B cell (primary cell): ENCODE results near the gene YIPF2. TPM values are rescaled to one million over a fixed set of nuclear protein-coding genes. Genes with fewer than 3 reads are reported as not detected.

Source experiments
- ATAC-seq: fragments of 200-7000 bp; cut with Tn5 transposase; one replicate; pipeline ENCODE4 v1.10.0; 2021; ENCODE audit warnings: low read depth, mild to moderate bottlenecking, moderate number of reproducible peaks, moderate library complexity
- CTCF ChIA-PET: fragments of 350-600 bp; sonication (Branson Sonifier 250); formaldehyde crosslinking; loops from one replicate; lab custom pipeline; 2021; ENCODE audit warnings: antibody characterized with exemption, inconsistent platforms; lab: Charles Lee
- POLR2A ChIA-PET: fragments of 350-600 bp; sonication (Branson Sonifier 250); formaldehyde crosslinking; loops from one replicate; lab custom pipeline; 2021; ENCODE audit warnings: antibody characterized with exemption; lab: Charles Lee
- DNase-seq: peaks from one replicate; pipeline ENCODE4 v3.0.0; 2013
- H2AFZ ChIP-seq: 2 replicates; pipeline ENCODE4 v1.6.1; 2012; ENCODE audit warnings: mild to moderate bottlenecking, low read depth, low read length; ENCODE audit not compliant: insufficient read depth, poor library complexity, severe bottlenecking
- H3K27ac ChIP-seq, 2 donors: 1 replicate in 1 of 2; 2 replicates in 1 of 2; pipeline ENCODE4 v1.5.1; 2012 to 2013; ENCODE audit warnings: low read length in 2 of 2, mild to moderate bottlenecking in 2 of 2, moderate library complexity in 1 of 2
- H3K27me3 ChIP-seq, 4 experiments: fragments of 200-600 bp in 1 of 4; sonication (generic) in 1 of 4; replicated peaks in 1 of 4; 1 replicate in 2 of 4; 2 replicates in 2 of 4; pipeline versions ENCODE4 v1.6.1 to v1.7.0; 2013 to 2016; ENCODE audit warnings: low read length in 3 of 4, mild to moderate bottlenecking in 2 of 4, mixed read lengths in 1 of 4, moderate library complexity in 1 of 4; ENCODE audit not compliant: insufficient read depth in 4 of 4, control insufficient read depth in 3 of 4; ENCODE audit errors: control extremely low read depth in 1 of 4
- H3K36me3 ChIP-seq, 2 experiments: replicated peaks in 1 of 2; 1 replicate in 1 of 2; 2 replicates in 1 of 2; pipeline versions ENCODE4 v1.6.1 to v1.7.1; 2013; ENCODE audit warnings: low read length in 1 of 2; ENCODE audit not compliant: insufficient read depth in 2 of 2, control insufficient read depth in 1 of 2; ENCODE audit errors: control extremely low read depth in 1 of 2, extremely low read depth in 1 of 2
- H3K4me1 ChIP-seq, 2 donors: fragments of 200-600 bp in 1 of 2; sonication (generic) in 1 of 2; 1 replicate in 1 of 2; 2 replicates in 1 of 2; pipeline versions ENCODE4 v1.5.1 to v1.6.1; 2013 to 2017; ENCODE audit warnings: low read length in 2 of 2; ENCODE audit not compliant: control insufficient read depth in 2 of 2, insufficient read depth in 2 of 2
- H3K4me2 ChIP-seq: replicated peaks from 2 replicates; pipeline ENCODE3; 2012; ENCODE audit warnings: mild to moderate bottlenecking, low read depth, low read length; ENCODE audit not compliant: poor library complexity, severe bottlenecking
- H3K4me3 ChIP-seq, 5 experiments: fragments of 200-600 bp in 1 of 5; sonication (generic) in 1 of 5; 1 replicate in 3 of 5; 2 replicates in 2 of 5; pipeline versions ENCODE4 v1.5.1 to v1.7.0; 2011 to 2016; ENCODE audit warnings: low read length in 4 of 5, mild to moderate bottlenecking in 4 of 5, low read depth in 2 of 5, control low read depth in 1 of 5, moderate library complexity in 1 of 5; ENCODE audit not compliant: insufficient read depth in 1 of 5; ENCODE audit errors: control extremely low read depth in 1 of 5, extremely low read depth in 1 of 5
- H3K79me2 ChIP-seq: fragments of 200-600 bp; sonication (generic); one replicate; pipeline ENCODE4 v1.6.0; 2016; ENCODE audit warnings: low read length; ENCODE audit not compliant: control insufficient read depth, insufficient read depth
- H3K9ac ChIP-seq: fragments of 200-600 bp; sonication (generic); 2 replicates; pipeline ENCODE4 v1.6.1; 2017; ENCODE audit warnings: mild to moderate bottlenecking, low read length, moderate library complexity
- H3K9me3 ChIP-seq, 3 donors: one replicate each; pipeline versions ENCODE4 v1.6.1 to v1.7.1; 2013; ENCODE audit warnings: low read length in 2 of 3; ENCODE audit not compliant: control insufficient read depth in 2 of 3, insufficient read depth in 1 of 3; ENCODE audit errors: control extremely low read depth in 1 of 3
- H4K20me1 ChIP-seq: 2 replicates; pipeline ENCODE4 v1.6.0; 2012; ENCODE audit warnings: mild to moderate bottlenecking, low read length; ENCODE audit not compliant: insufficient read depth, control insufficient read depth, poor library complexity, severe bottlenecking
- H3K27ac Mint-ChIP-seq: one replicate; pipeline ENCODE4 v1.8.0; 2021; ENCODE audit warnings: mixed read lengths
- H3K27me3 Mint-ChIP-seq: one replicate; pipeline ENCODE4 v1.8.0; 2021; ENCODE audit warnings: mixed read lengths
- H3K4me1 Mint-ChIP-seq: one replicate; pipeline ENCODE4 v1.8.0; 2021; ENCODE audit warnings: mixed read lengths
- H3K4me3 Mint-ChIP-seq: one replicate; pipeline ENCODE4 v1.8.0; 2021; ENCODE audit warnings: mixed read lengths
- H3K9me3 Mint-ChIP-seq: one replicate; pipeline ENCODE4 v1.8.0; 2022; ENCODE audit warnings: mixed read lengths; ENCODE audit not compliant: insufficient read depth
- EZH2 ChIP-seq: IDR thresholded peaks from 2 replicates; pipeline ENCODE4 v1.6.1; 2012; ENCODE audit warnings: borderline replicate concordance, low read depth, mild to moderate bottlenecking, moderate library complexity, low read length; ENCODE audit not compliant: insufficient read depth, poor library complexity, severe bottlenecking
- WGBS: methylation state at CpG from one replicate; pipeline ENCODE4 v1.1.5; 2013; ENCODE audit warnings: missing lambda C conversion rate; ENCODE audit not compliant: insufficient coverage; 5-methylcytosine and 5-hydroxymethylcytosine counted together
- intact Hi-C: fragments of 100-400 bp; cut with micrococcal nuclease; formaldehyde crosslinking; loops from one replicate; pipeline ENCODE4 v1.10.0; 2022
- polyA plus RNA-seq: library from polyadenylated mRNA; depleted of rRNA; stranded (reverse); fragments of >200 nt; gene quantifications from 2 replicates; pipeline ENCODE4 v1.2.3, GENCODE V29; 2012
- total RNA-seq, 2 donors: library from RNA; stranded (reverse); fragments of 120-200 nt in 1 of 2; gene quantifications; 1 replicate in 1 of 2; 2 replicates in 1 of 2; pipeline versions ENCODE4 v1.2.3 to v1.2.4, GENCODE V29; 2013 to 2022
- TF ChIP-seq, protein P1 (sequence below): fragments of 200-600 bp; IDR thresholded peaks from one replicate; pipeline ENCODE4 v1.8.0; 2022; ENCODE audit warnings: antibody characterized with exemption, mild to moderate bottlenecking

The YIPF2 gene
- total and polyA plus RNA-seq, 2 donors (not counting 1 experiment from before 2014, with no cell fraction given): 19.8 to 34.8 TPM

- peaks cover 18% of the 10 kb centered on the region for H3K4me1 Mint-ChIP-seq
- WGBS: 16% methylated on average over 27 of the region's 27 CpGs
- H3K4me3 Mint-ChIP-seq: peak overlapping the region; percentile 93
- no peaks in the 10 kb centered on the region for H3K9me3 Mint-ChIP-seq
- no peak for TF ChIP-seq EZH2
- TF ChIP-seq, protein P1, sequence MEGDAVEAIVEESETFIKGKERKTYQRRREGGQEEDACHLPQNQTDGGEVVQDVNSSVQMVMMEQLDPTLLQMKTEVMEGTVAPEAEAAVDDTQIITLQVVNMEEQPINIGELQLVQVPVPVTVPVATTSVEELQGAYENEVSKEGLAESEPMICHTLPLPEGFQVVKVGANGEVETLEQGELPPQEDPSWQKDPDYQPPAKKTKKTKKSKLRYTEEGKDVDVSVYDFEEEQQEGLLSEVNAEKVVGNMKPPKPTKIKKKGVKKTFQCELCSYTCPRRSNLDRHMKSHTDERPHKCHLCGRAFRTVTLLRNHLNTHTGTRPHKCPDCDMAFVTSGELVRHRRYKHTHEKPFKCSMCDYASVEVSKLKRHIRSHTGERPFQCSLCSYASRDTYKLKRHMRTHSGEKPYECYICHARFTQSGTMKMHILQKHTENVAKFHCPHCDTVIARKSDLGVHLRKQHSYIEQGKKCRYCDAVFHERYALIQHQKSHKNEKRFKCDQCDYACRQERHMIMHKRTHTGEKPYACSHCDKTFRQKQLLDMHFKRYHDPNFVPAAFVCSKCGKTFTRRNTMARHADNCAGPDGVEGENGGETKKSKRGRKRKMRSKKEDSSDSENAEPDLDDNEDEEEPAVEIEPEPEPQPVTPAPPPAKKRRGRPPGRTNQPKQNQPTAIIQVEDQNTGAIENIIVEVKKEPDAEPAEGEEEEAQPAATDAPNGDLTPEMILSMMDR: no peak
- peak overlapping the region; percentile 82 for H3K4me2 ChIP-seq
- H3K27me3 ChIP-seq: no peaks in the 10 kb centered on the region
- ATAC-seq (no peak), DNase-seq (no peak)
- peaks cover 13 to 24% of the 10 kb centered on the region in 2 donors for H3K4me1 ChIP-seq
- peak overlapping the region; percentile 15 for H3K27ac Mint-ChIP-seq
- H3K27ac ChIP-seq: no peak overlapping the region
- peaks cover 18% of the 10 kb centered on the region for H4K20me1 ChIP-seq
- peak overlapping the region; percentile 86 for H3K9ac ChIP-seq
- H3K27me3 Mint-ChIP-seq: no peaks in the 10 kb centered on the region
- POLR2A ChIA-PET: no interaction called here
- H3K9me3 ChIP-seq: no peaks in the 10 kb centered on the region
- CTCF ChIA-PET: interaction anchor here (0.7 to 2.0 kb wide), 3 partner anchors 13 to 1035 kb away, joined by 3 to 11 read pairs (median 3); no protein-coding TSS in a partner anchor
- H3K36me3 ChIP-seq: peaks cover 0 to 2% of the 10 kb centered on the region in 2 experiments
- H3K79me2 ChIP-seq: peaks cover 17% of the 10 kb centered on the region
- intact Hi-C loops: loop anchor here (2.0 kb wide), 1 partner anchor 57 kb away; no protein-coding TSS in a partner anchor
- H3K4me3 ChIP-seq: peak overlapping the region; percentile 18 to 94 (median 83)
- H2AFZ ChIP-seq: peak overlapping the region; percentile 92
These were observed 959 bp upstream of the YIPF2 start for GRCh38 chr19:10929402-10929794.
